ENCODE data around the gene EIF6. TPM values are rescaled to one million over a fixed set of nuclear protein-coding genes. Genes with fewer than 3 reads are reported as not detected.

The EIF6 gene
- total RNA-seq, 2 donors from 2014 or later = 23.0 to 44.3 TPM

DNA sequence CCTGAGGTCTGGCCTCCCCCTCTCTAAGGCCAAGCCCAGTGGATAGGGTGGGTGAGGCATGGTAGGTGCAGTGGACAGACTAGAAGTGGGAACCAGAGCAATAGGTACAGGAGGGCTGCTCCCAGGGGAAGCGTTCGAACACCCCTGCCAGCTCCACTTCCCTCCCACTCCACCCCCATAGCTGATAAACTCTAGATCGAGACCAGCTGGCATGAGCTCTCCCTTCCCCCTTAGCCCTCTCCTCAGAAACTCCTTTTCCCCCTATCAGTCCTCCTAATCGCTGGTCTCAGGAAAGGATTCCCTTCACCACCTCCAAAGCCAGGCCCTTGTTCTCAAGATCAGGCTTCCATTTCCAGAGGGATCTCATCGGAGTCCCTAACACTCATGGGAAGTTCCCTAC, 13.7 kb upstream of the EIF6 start:
- no peak for TF ChIP-seq CTCF (IDR thresholded peaks at IDR 0.05)
- no peak for DNase-seq (ENCODE audit: low spot score)
- no peaks in the 10 kb centered on the region for H3K36me3 ChIP-seq
- H3K27ac ChIP-seq = no peak overlapping the region
- H3K4me3 ChIP-seq = no peak overlapping the region
- no peaks in the 10 kb centered on the region for H3K27me3 ChIP-seq
- H3K9me3 ChIP-seq = no peaks in the 10 kb centered on the region
- H3K4me1 ChIP-seq = no peaks in the 10 kb centered on the region

- no peak overlapping the region for H3K27ac ChIP-seq
- H3K36me3 ChIP-seq = no peaks in the 10 kb centered on the region
- H3K27me3 ChIP-seq = no peaks in the 10 kb centered on the region
- no peaks in the 10 kb centered on the region for H3K4me1 ChIP-seq
- DNase-seq (ENCODE audit: low spot score) = no peak
- no peaks in the 10 kb centered on the region for H3K9me3 ChIP-seq
- no peak overlapping the region for H3K4me3 ChIP-seq
- TF ChIP-seq CTCF (IDR thresholded peaks at IDR 0.05) = no peak
These were observed 13.2 kb upstream of the EIF6 start for GRCh38 chr20:35297740-35298139.

DNA sequence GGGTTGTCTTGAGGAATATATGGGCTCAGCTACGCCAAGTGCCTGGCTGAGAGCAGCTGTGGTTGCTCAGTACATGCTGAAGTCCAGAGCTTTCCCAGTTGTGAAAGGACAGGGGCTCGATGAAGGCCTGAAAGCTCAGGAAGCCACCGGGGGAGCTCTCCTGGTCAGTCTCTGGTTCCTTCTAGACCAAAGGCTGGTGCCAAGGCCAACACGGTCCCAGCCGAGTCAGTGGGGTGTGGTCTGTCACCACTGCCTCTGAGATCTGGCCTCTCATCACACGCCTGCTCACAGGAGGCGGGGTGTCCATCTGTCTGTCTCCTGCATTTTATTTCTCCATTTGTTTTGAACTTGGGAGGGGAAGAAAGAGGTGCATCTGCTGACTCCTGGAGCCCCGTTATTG, 12.6 kb upstream of the EIF6 start:
- no peak overlapping the region for H3K4me3 ChIP-seq
- no peak overlapping the region for H3K27ac ChIP-seq
- H3K4me1 ChIP-seq = no peaks in the 10 kb centered on the region
- TF ChIP-seq CTCF (IDR thresholded peaks at IDR 0.05) = no peak
- H3K36me3 ChIP-seq = no peaks in the 10 kb centered on the region
- no peak for DNase-seq (ENCODE audit: low spot score)
- H3K9me3 ChIP-seq = no peaks in the 10 kb centered on the region
- H3K27me3 ChIP-seq = no peaks in the 10 kb centered on the region

- Histone ChIP-seq H3K4me3 (no peak overlapping the region), H3K27ac (no peak overlapping the region), H3K27me3 (no peaks in the 10 kb centered on the region), H3K9me3 (no peaks in the 10 kb centered on the region), H3K4me1 (no peaks in the 10 kb centered on the region), H3K36me3 (no peaks in the 10 kb centered on the region)
- TF ChIP-seq CTCF (IDR thresholded peaks at IDR 0.05) = no peak
- DNase-seq (ENCODE audit: low spot score) = no peak
These were observed 11.6 kb upstream of the EIF6 start for GRCh38 chr20:35296101-35296554.

DNA sequence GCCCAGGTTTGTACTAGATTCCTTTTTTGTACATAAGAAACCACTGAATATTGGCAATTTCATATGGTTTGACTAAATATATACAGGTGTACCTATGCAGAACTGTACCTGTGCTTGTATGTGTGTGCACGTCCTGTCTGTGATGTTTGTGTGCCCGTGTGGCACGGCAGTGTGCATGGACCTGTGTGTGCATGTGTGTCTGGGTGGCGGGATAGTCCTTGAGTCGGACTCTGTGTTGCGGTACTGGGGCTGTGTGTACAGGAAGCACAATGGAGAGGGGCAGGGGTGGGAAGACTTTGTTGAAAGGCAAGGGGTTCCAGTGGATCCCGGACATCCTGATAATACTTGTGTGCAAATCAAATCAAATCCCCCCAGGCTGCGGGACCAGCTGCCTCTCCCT, 11.1 kb upstream of the EIF6 start:
- Histone ChIP-seq H3K27me3 (no peaks in the 10 kb centered on the region), H3K36me3 (no peaks in the 10 kb centered on the region), H3K9me3 (no peaks in the 10 kb centered on the region), H3K4me3 (no peak overlapping the region), H3K27ac (no peak overlapping the region), H3K4me1 (no peaks in the 10 kb centered on the region)
- DNase-seq (ENCODE audit: low spot score) = no peak
- no peak for TF ChIP-seq CTCF (IDR thresholded peaks at IDR 0.05)

DNA sequence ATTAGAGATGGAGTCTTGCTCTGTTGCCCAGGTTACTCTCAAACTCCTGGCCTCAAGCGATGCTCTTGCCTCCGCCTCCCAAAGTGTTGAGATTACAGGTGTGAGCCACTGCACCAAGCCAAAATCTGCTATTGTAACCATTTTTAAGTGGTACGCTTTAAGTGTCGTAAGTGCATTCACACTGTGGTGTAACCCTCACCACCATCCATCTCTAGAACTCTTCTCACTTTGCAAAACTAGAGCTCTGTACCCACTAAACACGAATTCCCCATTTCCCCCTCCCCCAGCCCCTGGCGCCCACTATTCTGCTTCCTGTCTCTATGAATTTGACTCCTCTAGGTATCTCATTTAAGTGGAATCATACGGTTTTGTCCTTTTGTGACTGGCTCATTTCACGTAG, 10.5 kb upstream of the EIF6 start:
- TF ChIP-seq CTCF (IDR thresholded peaks at IDR 0.05) = no peak
- H3K27ac ChIP-seq = no peak overlapping the region
- no peaks in the 10 kb centered on the region for H3K36me3 ChIP-seq
- H3K9me3 ChIP-seq = no peaks in the 10 kb centered on the region
- no peaks in the 10 kb centered on the region for H3K27me3 ChIP-seq
- no peak overlapping the region for H3K4me3 ChIP-seq
- no peaks in the 10 kb centered on the region for H3K4me1 ChIP-seq
- DNase-seq (ENCODE audit: low spot score) = no peak
